Stomach (tissue), 9 donors: ENCODE measurements around the gene POLR2M. TPM values are rescaled to one million over a fixed set of nuclear protein-coding genes. Genes with fewer than 3 reads are reported as not detected.

ENCODE experiments used
- DNase-seq, 2 donors: peaks; one replicate each; pipeline versions ENCODE4 v3.0.0 to v3.0.0-alpha.2; 2013 to 2019
- H3K27ac ChIP-seq, 5 donors: fragments of 200-600 bp in 4 of 5; sonication (generic) in 4 of 5; one replicate each; pipeline ENCODE4 v1.5.1; 2013 to 2019; ENCODE audit warnings: mild to moderate bottlenecking in 1 of 5, moderate library complexity in 1 of 5
- H3K27me3 ChIP-seq, 3 donors: fragments of 200-600 bp; sonication (generic); one replicate each; pipeline ENCODE4 v1.5.1; 2017 to 2019; ENCODE audit warnings: mixed run types in 1 of 3
- H3K36me3 ChIP-seq, 4 donors: fragments of 200-600 bp; sonication (generic); 1 replicate in 3 of 4; 2 replicates in 1 of 4; pipeline ENCODE4 v1.5.1; 2016 to 2019
- H3K4me1 ChIP-seq, 4 donors: fragments of 200-600 bp; sonication (generic); one replicate each; pipeline ENCODE4 v1.5.1; 2016 to 2019
- H3K4me3 ChIP-seq, 4 donors: fragments of 200-600 bp; sonication (generic) in 3 of 4; one replicate each; pipeline ENCODE4 v1.5.1; 2016 to 2019; ENCODE audit warnings: mild to moderate bottlenecking in 1 of 4
- H3K9me3 ChIP-seq, 4 donors: fragments of 200-600 bp; sonication (generic); one replicate each; pipeline ENCODE4 v1.5.1; 2016 to 2019
- EP300 ChIP-seq: sonication (generic); formaldehyde crosslinking; IDR thresholded peaks from one replicate; pipeline ENCODE4 v1.6.1; 2017; ENCODE audit warnings: antibody characterized with exemption
- POLR2A ChIP-seq, 4 donors: fragments of 450-650 bp; IDR thresholded peaks; one replicate each; pipeline ENCODE4 v1.6.1; 2016; ENCODE audit warnings: antibody characterized with exemption in 4 of 4, control low read depth in 2 of 4, mild to moderate bottlenecking in 1 of 4, moderate library complexity in 1 of 4
- POLR2AphosphoS5 ChIP-seq, 3 donors: sonication (generic); formaldehyde crosslinking; IDR thresholded peaks; one replicate each; pipeline ENCODE4 v1.6.1; 2016; ENCODE audit warnings: antibody characterized with exemption in 3 of 3
- WGBS, 5 donors: extraction: QIAGEN DNeasy Blood & Tissue Kit in 3 of 5; methylation state at CpG; one replicate each; pipeline versions ENCODE4 v1.1.5 to v1.1.7; 2013 to 2018; 5-methylcytosine and 5-hydroxymethylcytosine counted together
- intact Hi-C: fragments of 100-400 bp; cut with DNase I; formaldehyde crosslinking; loops from one replicate; pipeline ENCODE4 v1.15.1; 2023; ENCODE audit warnings: low total_unique reads
- polyA plus RNA-seq, 3 donors: library from polyadenylated mRNA; stranded (reverse); fragments of 200-250 nt; gene quantifications; one replicate each; pipeline ENCODE4 v1.2.3, GENCODE V29; 2013
- total RNA-seq, 5 donors: library from RNA; depleted of rRNA; stranded (reverse); fragments of >200 nt; gene quantifications; one replicate each; pipeline versions ENCODE4 v1.1.0 to v1.2.3, GENCODE V29; 2014 to 2016
- TF ChIP-seq, protein P1 (sequence below), 7 experiments: fragments of 450-650 bp in 4 of 7; fragments of 200-600 bp in 3 of 7; sonication (generic) in 3 of 7; IDR thresholded peaks; one replicate each; pipeline ENCODE4 v1.5.1; 2016 to 2019; ENCODE audit warnings: antibody characterized with exemption in 7 of 7, control low read depth in 2 of 7, mild to moderate bottlenecking in 1 of 7
- donor health status: healthy with polysubstance abuse.
- donor health status: Bipolar disorder and iron deficiency.
- donor health status: healthy.

The POLR2M gene
- total and polyA plus RNA-seq, 8 donors: 41.6 to 1,088 (median 191) TPM

- H3K27ac ChIP-seq: peak overlapping the region in 1 of 5 donors; percentile 5
- H3K36me3 ChIP-seq: no peaks in the 10 kb centered on the region
- TF ChIP-seq POLR2A (IDR thresholded peaks at IDR 0.05) (no peak), EP300 (no peak), POLR2AphosphoS5 (IDR thresholded peaks at IDR 0.05) (no peak)
- TF ChIP-seq, protein P1, sequence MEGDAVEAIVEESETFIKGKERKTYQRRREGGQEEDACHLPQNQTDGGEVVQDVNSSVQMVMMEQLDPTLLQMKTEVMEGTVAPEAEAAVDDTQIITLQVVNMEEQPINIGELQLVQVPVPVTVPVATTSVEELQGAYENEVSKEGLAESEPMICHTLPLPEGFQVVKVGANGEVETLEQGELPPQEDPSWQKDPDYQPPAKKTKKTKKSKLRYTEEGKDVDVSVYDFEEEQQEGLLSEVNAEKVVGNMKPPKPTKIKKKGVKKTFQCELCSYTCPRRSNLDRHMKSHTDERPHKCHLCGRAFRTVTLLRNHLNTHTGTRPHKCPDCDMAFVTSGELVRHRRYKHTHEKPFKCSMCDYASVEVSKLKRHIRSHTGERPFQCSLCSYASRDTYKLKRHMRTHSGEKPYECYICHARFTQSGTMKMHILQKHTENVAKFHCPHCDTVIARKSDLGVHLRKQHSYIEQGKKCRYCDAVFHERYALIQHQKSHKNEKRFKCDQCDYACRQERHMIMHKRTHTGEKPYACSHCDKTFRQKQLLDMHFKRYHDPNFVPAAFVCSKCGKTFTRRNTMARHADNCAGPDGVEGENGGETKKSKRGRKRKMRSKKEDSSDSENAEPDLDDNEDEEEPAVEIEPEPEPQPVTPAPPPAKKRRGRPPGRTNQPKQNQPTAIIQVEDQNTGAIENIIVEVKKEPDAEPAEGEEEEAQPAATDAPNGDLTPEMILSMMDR (IDR thresholded peaks at IDR 0.05): no peak
- no peaks in the 10 kb centered on the region for H3K9me3 ChIP-seq
- H3K4me1 ChIP-seq: peaks cover 14 to 28% (median 23%) of the 10 kb centered on the region in 4 donors
- H3K4me3 ChIP-seq: no peak overlapping the region
- 16 to 26% (median 17%) methylated on average over 1 of the region's 1 CpG for WGBS, 5 donors
- no peaks in the 10 kb centered on the region for H3K27me3 ChIP-seq
- no peak for DNase-seq
- intact Hi-C loops: no loop called here
These were observed 15.4 kb upstream of the POLR2M start for GRCh38 chr15:57691082-57691481.

DNA sequence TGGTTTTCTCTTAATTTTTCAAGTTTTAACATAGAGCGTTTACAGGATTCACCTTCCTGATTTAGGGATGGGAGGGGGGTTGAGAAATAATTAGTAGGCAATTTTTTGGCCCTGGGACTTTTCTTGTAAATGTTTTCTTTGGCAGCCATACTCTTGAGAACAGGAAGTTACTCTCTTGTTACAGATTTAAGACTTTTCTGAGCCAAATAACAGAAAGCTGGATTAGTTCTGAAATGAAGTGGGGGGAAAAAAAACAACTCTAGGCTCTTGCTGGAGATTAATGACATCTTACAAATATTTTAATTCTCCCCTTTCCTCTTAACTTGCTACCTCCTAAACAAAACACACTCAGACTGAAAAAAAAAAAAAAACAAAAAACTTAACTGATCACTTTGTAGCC, 13.8 kb upstream of the POLR2M start:
- 44 to 63% (median 48%) methylated on average over 1 of the region's 1 CpG for WGBS, 5 donors
- DNase-seq: peak in 1 of 2 donors; percentile 38
- Histone ChIP-seq H3K9me3 (no peaks in the 10 kb centered on the region), H3K36me3 (no peaks in the 10 kb centered on the region), H3K27me3 (no peaks in the 10 kb centered on the region), H3K27ac (no peak overlapping the region), H3K4me3 (no peak overlapping the region), H3K4me1 (peaks cover 14 to 23% (median 20%) of the 10 kb centered on the region in 4 donors)
- TF ChIP-seq, protein P1 (IDR thresholded peaks at IDR 0.05): no peak
- intact Hi-C loops: no loop called here

DNA sequence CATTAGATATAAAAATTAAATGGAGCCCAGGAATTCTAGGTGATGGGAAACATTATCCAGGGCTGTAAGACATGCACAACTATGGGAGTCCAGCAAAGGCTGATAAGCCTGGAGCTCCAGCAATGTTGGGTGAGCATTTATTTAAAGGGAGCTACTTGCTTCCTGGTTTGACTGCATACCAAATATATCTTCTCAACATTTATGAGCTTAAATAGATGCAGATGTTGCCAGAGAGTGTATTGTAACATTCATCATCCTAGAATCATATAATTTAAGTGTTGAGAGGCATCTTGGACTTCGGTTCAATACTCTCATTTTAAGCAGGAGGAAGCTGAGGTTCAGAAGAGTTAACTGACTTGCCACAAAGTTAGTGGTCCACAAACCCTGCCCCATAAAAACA, 12.2 kb upstream of the POLR2M start:
- Histone ChIP-seq H3K9me3 (no peaks in the 10 kb centered on the region), H3K27me3 (no peaks in the 10 kb centered on the region), H3K4me1 (peaks cover 14 to 23% (median 20%) of the 10 kb centered on the region in 4 donors), H3K36me3 (no peaks in the 10 kb centered on the region), H3K4me3 (no peak overlapping the region), H3K27ac (no peak overlapping the region)
- 78 to 100% (median 93%) methylated on average over 1 of the region's 1 CpG for WGBS, 5 donors
- DNase-seq: no peak
- TF ChIP-seq POLR2AphosphoS5 (IDR thresholded peaks at IDR 0.05): no peak
- TF ChIP-seq POLR2A (IDR thresholded peaks at IDR 0.05): no peak
- TF ChIP-seq EP300: no peak
- TF ChIP-seq, protein P1 (IDR thresholded peaks at IDR 0.05): no peak
- intact Hi-C loops: no loop called here

GRCh38 chr15:57696146-57696545, 10.4 kb upstream of the POLR2M start:
- DNase-seq: peak in 1 of 2 donors; percentile 36
- Histone ChIP-seq H3K27me3 (no peaks in the 10 kb centered on the region), H3K4me3 (no peak overlapping the region), H3K4me1 (peaks cover 11 to 16% (median 15%) of the 10 kb centered on the region in 4 donors), H3K27ac (no peak overlapping the region), H3K9me3 (no peaks in the 10 kb centered on the region), H3K36me3 (no peaks in the 10 kb centered on the region)
- intact Hi-C loops: no loop called here
- TF ChIP-seq EP300: no peak
- TF ChIP-seq POLR2AphosphoS5 (IDR thresholded peaks at IDR 0.05): no peak
- TF ChIP-seq, protein P1 (IDR thresholded peaks at IDR 0.05): no peak
- TF ChIP-seq POLR2A (IDR thresholded peaks at IDR 0.05): no peak
- 63 to 68% (median 63%) methylated on average over 5 of the region's 5 CpGs for WGBS, 5 donors
